H1 (cell line): ENCODE data around the gene DNAJB14. TPM values are rescaled to one million over a fixed set of nuclear protein-coding genes. Genes with fewer than 3 reads are reported as not detected.

Source experiments
- CTCF ChIA-PET: fragments of 300-600 bp; sonication (Branson Sonifier 250); formaldehyde crosslinking; loops from one replicate; lab custom pipeline; 2021; ENCODE audit not compliant: partially characterized antibody; lab: Charles Lee
- POLR2A ChIA-PET: fragments of 300-600 bp; sonication (Branson Sonifier 250); formaldehyde crosslinking; loops from one replicate; lab custom pipeline; 2021; ENCODE audit warnings: inconsistent platforms; ENCODE audit not compliant: partially characterized antibody; lab: Charles Lee
- DNase-seq, 2 experiments: peaks; one replicate each; pipeline versions ENCODE4 v3.0.0 to v3.0.0-alpha.2; 2010 to 2022; ENCODE audit warnings: low spot score in 2 of 2, low read depth in 1 of 2, mixed read lengths in 1 of 2
- FAIRE-seq: peaks from 2 replicates; lab custom pipeline; 2011; peaks lifted over from hg19 to GRCh38; lab: Jason Lieb, UNC
- H2AFZ ChIP-seq: 2 replicates; pipeline ENCODE4 v1.8.1; 2012; ENCODE audit warnings: low read length, inconsistent platforms
- H2AK5ac ChIP-seq: 2 replicates; pipeline ENCODE4 v1.6.1; 2013; ENCODE audit warnings: low read depth, low read length
- H2BK120ac ChIP-seq: replicated peaks from 2 replicates; pipeline ENCODE3; 2013; ENCODE audit warnings: low read depth, low read length, inconsistent platforms
- H2BK12ac ChIP-seq: 2 replicates; pipeline ENCODE4 v1.6.1; 2013; ENCODE audit warnings: low read depth, low read length
- H2BK15ac ChIP-seq: 2 replicates; pipeline ENCODE4 v1.6.1; 2013; ENCODE audit warnings: low read length
- H2BK20ac ChIP-seq: 2 replicates; pipeline ENCODE4 v1.6.1; 2013; ENCODE audit warnings: low read length
- H2BK5ac ChIP-seq: 2 replicates; pipeline ENCODE4 v1.6.1; 2013; ENCODE audit warnings: low read depth, low read length
- H3K14ac ChIP-seq: 2 replicates; pipeline ENCODE4 v1.6.1; 2013; ENCODE audit warnings: inconsistent platforms; ENCODE audit not compliant: insufficient read length
- H3K18ac ChIP-seq: 2 replicates; pipeline ENCODE4 v1.6.1; 2013; ENCODE audit warnings: low read length; ENCODE audit errors: extremely low read depth
- H3K23ac ChIP-seq: 2 replicates; pipeline ENCODE4 v1.6.1; 2013; ENCODE audit warnings: inconsistent platforms; ENCODE audit not compliant: insufficient read length
- H3K23me2 ChIP-seq: 2 replicates; pipeline ENCODE4 v1.6.1; 2013; ENCODE audit warnings: low read depth, low read length
- H3K27ac ChIP-seq: 2 replicates; pipeline ENCODE4 v1.6.1; 2011; ENCODE audit warnings: low read depth, low read length, inconsistent platforms
- H3K27me3 ChIP-seq, 4 experiments: replicated peaks in 1 of 4; 1 replicate in 1 of 4; 2 replicates in 3 of 4; pipeline versions ENCODE4 v1.6.1 to v1.8.1; 2011 to 2013; ENCODE audit warnings: low read length in 3 of 4, mild to moderate bottlenecking in 3 of 4, inconsistent platforms in 2 of 4, mixed read lengths in 2 of 4, moderate library complexity in 1 of 4; ENCODE audit not compliant: control insufficient read depth in 3 of 4, insufficient read depth in 3 of 4; ENCODE audit errors: extremely low read depth in 1 of 4
- H3K36me3 ChIP-seq, 4 experiments: 2 replicates each; pipeline versions ENCODE4 v1.6.1 to v1.8.1; 2011 to 2013; ENCODE audit warnings: mild to moderate bottlenecking in 4 of 4, low read length in 3 of 4, moderate library complexity in 2 of 4, control low read depth in 1 of 4, inconsistent platforms in 1 of 4; ENCODE audit not compliant: insufficient read depth in 4 of 4, control insufficient read depth in 2 of 4
- H3K4ac ChIP-seq: replicated peaks from 2 replicates; pipeline ENCODE3; 2013; ENCODE audit warnings: low read length, low read depth, mixed read lengths, inconsistent platforms; ENCODE audit not compliant: insufficient read length
- H3K4me1 ChIP-seq, 4 experiments: replicated peaks in 1 of 4; 1 replicate in 1 of 4; 2 replicates in 3 of 4; pipeline versions ENCODE4 v1.6.1 to v1.8.1; 2011 to 2013; ENCODE audit warnings: low read length in 3 of 4, inconsistent platforms in 2 of 4, mixed read lengths in 1 of 4; ENCODE audit not compliant: insufficient read depth in 4 of 4, control insufficient read depth in 3 of 4
- H3K4me2 ChIP-seq, 2 experiments: 2 replicates each; pipeline versions ENCODE4 v1.6.1 to v1.8.1; 2011 to 2013; ENCODE audit warnings: low read depth in 2 of 2, low read length in 2 of 2, control low read depth in 1 of 2, inconsistent platforms in 1 of 2, mild to moderate bottlenecking in 1 of 2; ENCODE audit not compliant: insufficient read depth in 1 of 2
- H3K4me3 ChIP-seq, 4 experiments: fragments of 200-600, 300-600 bp in 1 of 4; sonication (generic), shearing (Covaris generic), sonication (Bioruptor Twin) in 1 of 4; 2 replicates each; pipeline versions ENCODE4 v1.5.1 to v1.8.1; 2011 to 2016; ENCODE audit warnings: low read length in 4 of 4, low read depth in 3 of 4, control low read depth in 2 of 4, inconsistent platforms in 2 of 4, mild to moderate bottlenecking in 2 of 4, mixed read lengths in 1 of 4, moderate library complexity in 1 of 4; ENCODE audit not compliant: insufficient read depth in 2 of 4; ENCODE audit errors: extremely low read depth in 1 of 4
- H3K56ac ChIP-seq: replicated peaks from 2 replicates; pipeline ENCODE3; 2013; ENCODE audit warnings: low read depth, mild to moderate bottlenecking, mixed read lengths, low read length, inconsistent platforms; ENCODE audit not compliant: insufficient read length
- H3K79me1 ChIP-seq: 2 replicates; pipeline ENCODE4 v1.6.1; 2013; ENCODE audit warnings: low read depth, low read length, control low read depth
- H3K79me2 ChIP-seq, 2 experiments: 2 replicates each; pipeline versions ENCODE4 v1.6.1 to v1.8.1; 2012 to 2013; ENCODE audit warnings: low read length in 2 of 2, mild to moderate bottlenecking in 2 of 2, inconsistent platforms in 1 of 2; ENCODE audit not compliant: insufficient read depth in 2 of 2, control insufficient read depth in 1 of 2
- H3K9ac ChIP-seq, 4 experiments: replicated peaks in 1 of 4; 1 replicate in 1 of 4; 2 replicates in 3 of 4; pipeline versions ENCODE4 v1.6.1 to v1.8.1; 2011 to 2013; ENCODE audit warnings: low read depth in 3 of 4, low read length in 3 of 4, control low read depth in 2 of 4, mild to moderate bottlenecking in 2 of 4, moderate library complexity in 2 of 4, inconsistent platforms in 1 of 4; ENCODE audit errors: extremely low read depth in 1 of 4
- H3K9me3 ChIP-seq, 2 experiments: 2 replicates each; pipeline versions ENCODE4 v1.6.1 to v1.8.1; 2012 to 2013; ENCODE audit warnings: mild to moderate bottlenecking in 2 of 2, moderate library complexity in 2 of 2, control low read depth in 1 of 2, inconsistent platforms in 1 of 2, low read depth in 1 of 2, low read length in 1 of 2, mixed read lengths in 1 of 2; ENCODE audit not compliant: insufficient read depth in 2 of 2
- H4K20me1 ChIP-seq, 2 experiments: replicated peaks in 1 of 2; 2 replicates each; pipeline versions ENCODE3 to v1.8.1; 2011 to 2013; ENCODE audit warnings: inconsistent platforms in 2 of 2, low read length in 2 of 2, mild to moderate bottlenecking in 1 of 2; ENCODE audit not compliant: insufficient read depth in 2 of 2, control insufficient read depth in 1 of 2
- H4K5ac ChIP-seq: 2 replicates; pipeline ENCODE4 v1.6.1; 2013; ENCODE audit warnings: low read length, low read depth, mixed read lengths, inconsistent platforms; ENCODE audit not compliant: insufficient read length
- H4K8ac ChIP-seq: 2 replicates; pipeline ENCODE4 v1.8.0; 2013; ENCODE audit warnings: mild to moderate bottlenecking, moderate library complexity, low read length, inconsistent platforms; ENCODE audit not compliant: insufficient read depth; ENCODE audit errors: extremely low read depth
- H4K91ac ChIP-seq: replicated peaks from 2 replicates; pipeline ENCODE3; 2013; ENCODE audit warnings: low read length, mixed read lengths, inconsistent platforms; ENCODE audit not compliant: insufficient read length
- BACH1 ChIP-seq: IDR thresholded peaks from 2 replicates; pipeline ENCODE4 v1.6.1; 2012; ENCODE audit warnings: low read length, improper control_type of control experiment
- WGBS, 2 experiments: shearing (Covaris generic) in 1 of 2; methylation state at CpG; one replicate each; pipeline versions ENCODE4 v1.1.6 to v1.1.7; 2013 to 2015; ENCODE audit warnings: low lambda C conversion rate in 2 of 2, mixed read lengths in 2 of 2, inconsistent platforms in 1 of 2, low coverage in 1 of 2, missing lambda C conversion rate in 1 of 2; ENCODE audit not compliant: insufficient replicate concordance in 2 of 2, insufficient coverage in 1 of 2, insufficient read length in 1 of 2; ENCODE audit errors: extremely low coverage in 1 of 2, missing lambda C conversion rate in 1 of 2; 5-methylcytosine and 5-hydroxymethylcytosine counted together
- polyA plus RNA-seq, 7 experiments: library from polyadenylated mRNA; depleted of rRNA in 3 of 7; stranded (reverse) in 5 of 7; unstranded in 2 of 7; fragments of >200 nt in 5 of 7; fragments of 200-250 nt in 2 of 7; gene quantifications; 1 replicate in 5 of 7; 2 replicates in 1 of 7; 4 replicates in 1 of 7; pipeline versions ENCODE4 v1.2.1 to v1.2.3, GENCODE V29; 2011 to 2013; ENCODE audit warnings: missing spikeins in 2 of 7, mixed read lengths in 2 of 7
- total RNA-seq: library from RNA; stranded (reverse); fragmentation: NEBNext Ultra II Directional; extraction: Animal tissue kit (Norgen Biotek cat#: 25700); gene quantifications from 2 replicates; pipeline ENCODE4 v1.2.1, GENCODE V29; 2021

DNAJB14 gene
- total and polyA plus RNA-seq, 2 of the 8 experiments (the other 6 are each of a cell fraction or from before 2014, with no cell fraction given), result 3.4 to 35.4 TPM

DNA sequence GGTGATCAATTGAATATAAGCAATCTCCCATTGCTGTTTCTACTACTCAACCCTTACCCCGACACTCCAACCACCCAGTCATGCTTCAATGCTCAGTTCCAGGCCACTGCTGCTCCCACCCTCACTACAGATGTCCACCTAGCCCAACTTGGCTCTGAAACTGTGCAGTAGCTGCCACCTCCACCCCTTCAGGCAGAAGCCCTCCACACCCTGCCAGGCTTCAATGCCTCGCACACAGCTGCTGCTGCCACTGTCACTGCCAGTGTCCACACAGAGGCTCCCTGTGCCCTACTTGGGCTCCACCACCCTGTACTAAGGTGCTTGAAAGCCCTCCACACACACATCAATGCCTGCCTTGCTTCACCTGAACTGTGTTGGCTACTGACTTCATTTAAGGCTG is 86.8 kb downstream of the DNAJB14 start:
- POLR2A ChIA-PET, result no interaction called here

More for the DNA sequence above, 86.8 kb downstream of the DNAJB14 start:
- Histone ChIP-seq H3K9ac (no peak overlapping the region), H2AFZ (no peak overlapping the region), H2AK5ac (no peak overlapping the region), H2BK15ac (no peak overlapping the region), H3K23ac (no peak overlapping the region), H4K8ac (no peak overlapping the region), H3K79me2 (no peaks in the 10 kb centered on the region), H3K4me2 (no peak overlapping the region)
- CTCF ChIA-PET, result interaction anchor here (0.6 to 1.2 kb wide), 2 partner anchors 48 to 90 kb away, joined by 3 read pairs; partner anchors contain the start of gene H2AZ1
- TF ChIP-seq BACH1, result no peak
- TF ChIP-seq, all 59 proteins: peak for 0
- FAIRE-seq (no peak), DNase-seq (no peak)
- no peak overlapping the region for H3K18ac ChIP-seq
- no peaks in the 10 kb centered on the region for H4K20me1 ChIP-seq
- H2BK12ac ChIP-seq, result no peak overlapping the region
- H3K79me1 ChIP-seq, result no peaks in the 10 kb centered on the region
- H4K5ac ChIP-seq, result no peak overlapping the region
- no peak overlapping the region for H3K4me3 ChIP-seq
- H3K23me2 ChIP-seq, result no peaks in the 10 kb centered on the region; the same call in 1 of the 2 replicates
- no peak overlapping the region for H3K56ac ChIP-seq
- H2BK120ac ChIP-seq, result no peak overlapping the region
- H2BK20ac ChIP-seq, result no peak overlapping the region
- no peak overlapping the region for H4K91ac ChIP-seq
- no peak overlapping the region for H3K14ac ChIP-seq
- H3K4me1 ChIP-seq, result peaks cover 0 to 5% (median 0%) of the 10 kb centered on the region in 4 experiments; a peak in 1 of 7 replicates
- 92% methylated on average over 2 of the region's 2 CpGs; no CpG with 5 or more reads in 1 of the 2 experiments for WGBS, 2 experiments
- no peaks in the 10 kb centered on the region for H3K9me3 ChIP-seq
- H3K27me3 ChIP-seq, result no peaks in the 10 kb centered on the region
- H3K36me3 ChIP-seq, result no peaks in the 10 kb centered on the region
- no peak overlapping the region for H2BK5ac ChIP-seq
- no peak overlapping the region for H3K27ac ChIP-seq
- no peak overlapping the region for H3K4ac ChIP-seq
